HEK293 (cell line): ENCODE measurements around the gene PNPLA2.

Experiments
- GLIS2 ChIP-seq: fragments of 450-650 bp; formaldehyde crosslinking; IDR thresholded peaks from 2 replicates; pipeline ENCODE4 v1.5.1; 2016; ENCODE audit warnings: missing biosample characterization, missing genetic modification characterization
- IKZF3 ChIP-seq: fragments of 450-650 bp; IDR thresholded peaks from 2 replicates; pipeline ENCODE4 v1.5.0; 2018; ENCODE audit warnings: missing biosample characterization, mild to moderate bottlenecking, missing genetic modification characterization, moderate library complexity
- KLF1 ChIP-seq: fragments of 450-650 bp; formaldehyde crosslinking; IDR thresholded peaks from 2 replicates; pipeline ENCODE4 v1.5.1; 2016; ENCODE audit warnings: missing biosample characterization, missing genetic modification characterization
- KLF10 ChIP-seq: fragments of 450-650 bp; IDR thresholded peaks from 2 replicates; pipeline ENCODE4 v1.5.1; 2018; ENCODE audit warnings: missing biosample characterization, mild to moderate bottlenecking, missing genetic modification characterization
- KLF8 ChIP-seq: fragments of 450-650 bp; formaldehyde crosslinking; IDR thresholded peaks from 2 replicates; pipeline ENCODE4 v1.5.1; 2016; ENCODE audit warnings: missing biosample characterization, missing genetic modification characterization
- SCRT1 ChIP-seq: fragments of 450-650 bp; formaldehyde crosslinking; IDR thresholded peaks from 2 replicates; pipeline ENCODE4 v1.5.1; 2016; ENCODE audit warnings: missing biosample characterization, missing genetic modification characterization, borderline replicate concordance
- ZBTB8A ChIP-seq: fragments of 450-650 bp; formaldehyde crosslinking; IDR thresholded peaks from 2 replicates; pipeline ENCODE4 v1.5.1; 2016; ENCODE audit warnings: missing biosample characterization, missing genetic modification characterization
- ZEB2 ChIP-seq: fragments of 450-650 bp; formaldehyde crosslinking; IDR thresholded peaks from 2 replicates; pipeline ENCODE4 v1.5.1; 2016; ENCODE audit warnings: missing biosample characterization, missing genetic modification characterization
- ZFP69B ChIP-seq: fragments of 450-650 bp; formaldehyde crosslinking; IDR thresholded peaks from 2 replicates; pipeline ENCODE4 v1.5.1; 2016; ENCODE audit warnings: missing biosample characterization, missing genetic modification characterization
- ZNF138 ChIP-seq: fragments of 450-650 bp; formaldehyde crosslinking; IDR thresholded peaks from 2 replicates; pipeline ENCODE4 v1.5.1; 2016; ENCODE audit warnings: missing biosample characterization, missing genetic modification characterization, borderline replicate concordance
- ZNF155 ChIP-seq: fragments of 450-650 bp; formaldehyde crosslinking; IDR thresholded peaks from 2 replicates; pipeline ENCODE4 v1.5.1; 2016; ENCODE audit warnings: missing biosample characterization, missing genetic modification characterization
- ZNF23 ChIP-seq: fragments of 450-650 bp; formaldehyde crosslinking; IDR thresholded peaks from 2 replicates; pipeline ENCODE4 v1.5.1; 2016; ENCODE audit warnings: missing biosample characterization, missing genetic modification characterization, borderline replicate concordance
- ZNF239 ChIP-seq: fragments of 450-650 bp; formaldehyde crosslinking; IDR thresholded peaks from 2 replicates; pipeline ENCODE4 v1.5.1; 2016; ENCODE audit warnings: missing biosample characterization, missing genetic modification characterization
- ZNF274 ChIP-seq, 2 experiments: fragments of 200-500 bp in 1 of 2; fragments of 450-650 bp in 1 of 2; sonication (Bioruptor generic) in 1 of 2; formaldehyde crosslinking in 1 of 2; IDR thresholded peaks; 2 replicates each; pipeline versions ENCODE4 v1.5.1 to v1.6.1; 2014 to 2016; ENCODE audit warnings: borderline replicate concordance in 1 of 2, inconsistent platforms in 1 of 2, low read length in 1 of 2, missing biosample characterization in 1 of 2, missing genetic modification characterization in 1 of 2
- ZNF311 ChIP-seq: fragments of 450-650 bp; formaldehyde crosslinking; IDR thresholded peaks from 2 replicates; pipeline ENCODE4 v1.5.1; 2017; ENCODE audit warnings: missing biosample characterization, missing genetic modification characterization, borderline replicate concordance
- ZNF341 ChIP-seq: fragments of 450-650 bp; formaldehyde crosslinking; IDR thresholded peaks from 2 replicates; pipeline ENCODE4; 2016; ENCODE audit warnings: low read depth, missing biosample characterization, missing genetic modification characterization
- ZNF391 ChIP-seq: fragments of 450-650 bp; formaldehyde crosslinking; IDR thresholded peaks from 2 replicates; pipeline ENCODE4 v1.5.1; 2016; ENCODE audit warnings: low read depth, missing biosample characterization, missing genetic modification characterization, borderline replicate concordance
- ZNF473 ChIP-seq: fragments of 450-650 bp; formaldehyde crosslinking; IDR thresholded peaks from 2 replicates; pipeline ENCODE4 v1.5.1; 2017; ENCODE audit warnings: missing biosample characterization, missing genetic modification characterization
- ZNF48 ChIP-seq: fragments of 450-650 bp; formaldehyde crosslinking; IDR thresholded peaks from 2 replicates; pipeline ENCODE4 v1.5.1; 2016; ENCODE audit warnings: missing biosample characterization, missing genetic modification characterization
- ZNF501 ChIP-seq: fragments of 450-650 bp; formaldehyde crosslinking; IDR thresholded peaks from 2 replicates; pipeline ENCODE4 v1.5.1; 2016; ENCODE audit warnings: missing biosample characterization, missing genetic modification characterization
- ZNF510 ChIP-seq: fragments of 450-650 bp; formaldehyde crosslinking; IDR thresholded peaks from 2 replicates; pipeline ENCODE4 v1.5.1; 2018; ENCODE audit warnings: mild to moderate bottlenecking, missing genetic modification characterization, missing biosample characterization; ENCODE audit not compliant: insufficient replicate concordance
- ZNF548 ChIP-seq: fragments of 450-650 bp; formaldehyde crosslinking; IDR thresholded peaks from 2 replicates; pipeline ENCODE4 v1.5.1; 2016; ENCODE audit warnings: missing biosample characterization, missing genetic modification characterization
- ZNF596 ChIP-seq: fragments of 450-650 bp; IDR thresholded peaks from 2 replicates; pipeline ENCODE4 v1.5.0; 2018; ENCODE audit warnings: missing biosample characterization, mild to moderate bottlenecking, missing genetic modification characterization, moderate library complexity
- ZNF664 ChIP-seq: fragments of 450-650 bp; formaldehyde crosslinking; IDR thresholded peaks from 2 replicates; pipeline ENCODE4 v1.5.1; 2016; ENCODE audit warnings: missing biosample characterization, missing genetic modification characterization
- ZNF677 ChIP-seq: fragments of 450-650 bp; IDR thresholded peaks from 2 replicates; pipeline ENCODE4 v1.5.0; 2018; ENCODE audit warnings: missing biosample characterization, mild to moderate bottlenecking, missing genetic modification characterization, moderate library complexity
- ZNF792 ChIP-seq: fragments of 450-650 bp; formaldehyde crosslinking; IDR thresholded peaks from 2 replicates; pipeline ENCODE4 v1.5.1; 2016; ENCODE audit warnings: missing biosample characterization, missing genetic modification characterization
- ZNF837 ChIP-seq: fragments of 450-650 bp; formaldehyde crosslinking; IDR thresholded peaks from 2 replicates; pipeline ENCODE4 v1.5.1; 2016; ENCODE audit warnings: missing biosample characterization, missing genetic modification characterization
- ZXDB ChIP-seq: fragments of 450-650 bp; formaldehyde crosslinking; IDR thresholded peaks from 2 replicates; pipeline ENCODE4 v1.5.1; 2016; ENCODE audit warnings: missing biosample characterization, missing genetic modification characterization
- TF ChIP-seq, protein P1 (sequence below): fragments of 450-650 bp; formaldehyde crosslinking; IDR thresholded peaks from 2 replicates; pipeline ENCODE4 v1.5.1; 2016; ENCODE audit warnings: missing biosample characterization, missing genetic modification characterization
- TF ChIP-seq, protein P2 (sequence below): fragments of 450-650 bp; formaldehyde crosslinking; optimal IDR thresholded peaks from 2 replicates; pipeline ENCODE3; 2016; ENCODE audit warnings: missing biosample characterization, mild to moderate bottlenecking, missing genetic modification characterization
- TF ChIP-seq, protein P3 (sequence below): fragments of 450-650 bp; formaldehyde crosslinking; IDR thresholded peaks from 2 replicates; pipeline ENCODE4 v1.5.1; 2016; ENCODE audit warnings: missing biosample characterization, missing genetic modification characterization, borderline replicate concordance
- TF ChIP-seq, protein P4 (sequence below): fragments of 450-650 bp; formaldehyde crosslinking; IDR thresholded peaks from 2 replicates; pipeline ENCODE4 v1.5.1; 2016; ENCODE audit warnings: missing biosample characterization, missing genetic modification characterization

The PNPLA2 gene

DNA sequence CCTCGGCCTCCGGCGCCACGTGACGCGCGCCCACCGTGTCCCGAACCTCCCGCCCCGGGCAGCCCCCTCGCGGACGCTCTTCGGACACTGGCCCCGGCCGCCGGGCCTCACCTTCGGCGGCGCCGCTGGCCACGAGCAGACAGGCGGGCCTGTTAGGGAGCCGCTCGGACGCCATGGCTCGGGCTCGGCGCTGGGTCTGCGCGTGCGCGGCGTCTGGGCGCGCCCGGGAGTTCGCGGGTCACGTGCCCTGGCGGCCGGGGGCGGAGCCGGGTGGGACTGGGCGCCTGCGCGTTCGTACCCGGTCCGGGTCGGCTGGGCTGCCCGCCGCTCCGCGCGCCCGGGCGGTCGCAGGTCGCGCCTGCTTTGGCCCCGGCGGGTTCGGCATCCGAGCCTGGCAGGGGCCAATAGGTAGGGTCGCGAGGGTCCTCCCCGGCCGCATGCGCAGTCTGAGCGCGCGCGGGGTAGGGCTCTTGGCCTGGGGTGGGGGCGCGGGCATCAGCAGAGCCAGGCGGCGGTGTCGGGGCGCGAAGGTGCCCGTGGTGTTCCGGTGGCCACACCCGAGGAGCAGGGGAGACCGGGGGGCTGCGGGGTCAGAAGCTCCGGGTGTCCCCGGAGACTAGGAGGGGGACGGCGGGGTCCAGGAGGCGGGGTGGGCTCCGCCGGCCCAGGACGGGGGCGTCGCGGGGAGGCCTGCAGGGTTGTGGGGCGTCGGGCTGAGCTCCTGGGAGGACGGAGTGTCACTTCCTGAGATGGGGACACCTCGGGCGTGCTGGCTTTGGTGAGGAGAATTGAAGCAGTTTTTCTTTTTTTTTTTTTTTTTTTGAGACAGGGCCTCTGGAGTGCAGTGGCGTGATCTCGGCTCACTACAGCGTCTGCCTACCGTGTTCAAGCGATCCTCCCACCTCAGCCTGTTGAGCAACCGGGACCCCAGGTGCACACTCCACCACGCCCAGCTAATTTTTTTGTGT, 41.1 kb upstream of the PNPLA2 start, which contains the start of gene GATD1 (continued):
- TF ChIP-seq ZNF473 (tag by site-specific recombination) (no peak), ZNF501 (tag by site-specific recombination) (no peak), ZNF274 (IDR thresholded peaks at IDR 0.05; ENCODE audit: low read length) (no peak), ZNF274 (tag by site-specific recombination; IDR thresholded peaks at IDR 0.05; ENCODE audit: borderline replicate concordance) (no peak), ZNF792 (tag by site-specific recombination) (no peak), ZNF677 (no peak), ZNF664 (no peak), ZNF239 (no peak), GLIS2 (peak; percentile 20; the same call in 1 of the 2 replicates), ZNF391 (tag by site-specific recombination) (no peak), ZXDB (tag by site-specific recombination) (0 out of 2 replicates have a peak, but pooled peaks have one; percentile 52), ZEB2 (peak; percentile 24; the same call in 1 of the 2 replicates), ZNF48 (tag by site-specific recombination) (no peak), ZNF311 (tag by site-specific recombination) (no peak), ZNF155 (no peak), ZNF596 (tag by site-specific recombination) (no peak), ZNF510 (no peak), SCRT1 (tag by site-specific recombination) (no peak), KLF8 (tag by site-specific recombination) (peak; percentile 42; the same call in 1 of the 2 replicates), ZNF23 (no peak), ZBTB8A (tag by site-specific recombination) (peak; percentile 80), ZFP69B (tag by site-specific recombination) (0 out of 2 replicates have a peak, but pooled peaks have one; percentile 13), KLF1 (tag by site-specific recombination) (no peak), ZNF837 (tag by site-specific recombination) (no peak), ZNF548 (tag by site-specific recombination) (no peak), ZNF341 (tag by site-specific recombination) (no peak), KLF10 (tag by site-specific recombination) (0 out of 2 replicates have a peak, but pooled peaks have one; percentile 17), IKZF3 (no peak), ZNF138 (no peak)
- TF ChIP-seq, protein P1, sequence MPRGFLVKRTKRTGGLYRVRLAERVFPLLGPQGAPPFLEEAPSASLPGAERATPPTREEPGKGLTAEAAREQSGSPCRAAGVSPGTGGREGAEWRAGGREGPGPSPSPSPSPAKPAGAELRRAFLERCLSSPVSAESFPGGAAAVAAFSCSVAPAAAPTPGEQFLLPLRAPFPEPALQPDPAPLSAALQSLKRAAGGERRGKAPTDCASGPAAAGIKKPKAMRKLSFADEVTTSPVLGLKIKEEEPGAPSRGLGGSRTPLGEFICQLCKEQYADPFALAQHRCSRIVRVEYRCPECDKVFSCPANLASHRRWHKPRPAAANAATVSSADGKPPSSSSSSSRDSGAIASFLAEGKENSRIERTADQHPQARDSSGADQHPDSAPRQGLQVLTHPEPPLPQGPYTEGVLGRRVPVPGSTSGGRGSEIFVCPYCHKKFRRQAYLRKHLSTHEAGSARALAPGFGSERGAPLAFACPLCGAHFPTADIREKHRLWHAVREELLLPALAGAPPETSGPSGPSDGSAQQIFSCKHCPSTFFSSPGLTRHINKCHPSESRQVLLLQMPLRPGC (tag by site-specific recombination), result no peak
- TF ChIP-seq, protein P2, sequence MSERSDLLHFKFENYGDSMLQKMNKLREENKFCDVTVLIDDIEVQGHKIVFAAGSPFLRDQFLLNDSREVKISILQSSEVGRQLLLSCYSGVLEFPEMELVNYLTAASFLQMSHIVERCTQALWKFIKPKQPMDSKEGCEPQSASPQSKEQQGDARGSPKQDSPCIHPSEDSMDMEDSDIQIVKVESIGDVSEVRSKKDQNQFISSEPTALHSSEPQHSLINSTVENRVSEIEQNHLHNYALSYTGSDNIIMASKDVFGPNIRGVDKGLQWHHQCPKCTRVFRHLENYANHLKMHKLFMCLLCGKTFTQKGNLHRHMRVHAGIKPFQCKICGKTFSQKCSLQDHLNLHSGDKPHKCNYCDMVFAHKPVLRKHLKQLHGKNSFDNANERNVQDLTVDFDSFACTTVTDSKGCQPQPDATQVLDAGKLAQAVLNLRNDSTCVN (tag by site-specific recombination), result peak; percentile 70
- TF ChIP-seq, protein P3, sequence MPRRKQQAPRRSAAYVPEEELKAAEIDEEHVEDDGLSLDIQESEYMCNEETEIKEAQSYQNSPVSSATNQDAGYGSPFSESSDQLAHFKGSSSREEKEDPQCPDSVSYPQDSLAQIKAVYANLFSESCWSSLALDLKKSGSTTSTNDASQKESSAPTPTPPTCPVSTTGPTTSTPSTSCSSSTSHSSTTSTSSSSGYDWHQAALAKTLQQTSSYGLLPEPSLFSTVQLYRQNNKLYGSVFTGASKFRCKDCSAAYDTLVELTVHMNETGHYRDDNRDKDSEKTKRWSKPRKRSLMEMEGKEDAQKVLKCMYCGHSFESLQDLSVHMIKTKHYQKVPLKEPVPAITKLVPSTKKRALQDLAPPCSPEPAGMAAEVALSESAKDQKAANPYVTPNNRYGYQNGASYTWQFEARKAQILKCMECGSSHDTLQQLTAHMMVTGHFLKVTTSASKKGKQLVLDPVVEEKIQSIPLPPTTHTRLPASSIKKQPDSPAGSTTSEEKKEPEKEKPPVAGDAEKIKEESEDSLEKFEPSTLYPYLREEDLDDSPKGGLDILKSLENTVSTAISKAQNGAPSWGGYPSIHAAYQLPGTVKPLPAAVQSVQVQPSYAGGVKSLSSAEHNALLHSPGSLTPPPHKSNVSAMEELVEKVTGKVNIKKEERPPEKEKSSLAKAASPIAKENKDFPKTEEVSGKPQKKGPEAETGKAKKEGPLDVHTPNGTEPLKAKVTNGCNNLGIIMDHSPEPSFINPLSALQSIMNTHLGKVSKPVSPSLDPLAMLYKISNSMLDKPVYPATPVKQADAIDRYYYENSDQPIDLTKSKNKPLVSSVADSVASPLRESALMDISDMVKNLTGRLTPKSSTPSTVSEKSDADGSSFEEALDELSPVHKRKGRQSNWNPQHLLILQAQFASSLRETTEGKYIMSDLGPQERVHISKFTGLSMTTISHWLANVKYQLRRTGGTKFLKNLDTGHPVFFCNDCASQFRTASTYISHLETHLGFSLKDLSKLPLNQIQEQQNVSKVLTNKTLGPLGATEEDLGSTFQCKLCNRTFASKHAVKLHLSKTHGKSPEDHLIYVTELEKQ (tag by site-specific recombination), result no peak
- TF ChIP-seq, protein P4, sequence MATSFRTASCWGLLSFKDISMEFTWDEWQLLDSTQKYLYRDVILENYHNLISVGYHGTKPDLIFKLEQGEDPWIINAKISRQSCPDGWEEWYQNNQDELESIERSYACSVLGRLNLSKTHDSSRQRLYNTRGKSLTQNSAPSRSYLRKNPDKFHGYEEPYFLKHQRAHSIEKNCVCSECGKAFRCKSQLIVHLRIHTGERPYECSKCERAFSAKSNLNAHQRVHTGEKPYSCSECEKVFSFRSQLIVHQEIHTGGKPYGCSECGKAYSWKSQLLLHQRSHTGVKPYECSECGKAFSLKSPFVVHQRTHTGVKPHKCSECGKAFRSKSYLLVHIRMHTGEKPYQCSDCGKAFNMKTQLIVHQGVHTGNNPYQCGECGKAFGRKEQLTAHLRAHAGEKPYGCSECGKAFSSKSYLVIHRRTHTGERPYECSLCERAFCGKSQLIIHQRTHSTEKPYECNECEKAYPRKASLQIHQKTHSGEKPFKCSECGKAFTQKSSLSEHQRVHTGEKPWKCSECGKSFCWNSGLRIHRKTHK (tag by site-specific recombination), result no peak
